Neural cell (in vitro differentiated cells): ENCODE results near the gene COLEC12.

Experiments
- CTCF ChIP-seq: fragments of 450-650 bp; IDR thresholded peaks from 2 replicates; pipeline ENCODE4 v1.5.1; 2014; ENCODE audit warnings: antibody characterized with exemption, mild to moderate bottlenecking, moderate library complexity; ENCODE audit not compliant: poor library complexity, severe bottlenecking
- EP300 ChIP-seq: fragments of 450-650 bp; conservative IDR thresholded peaks from 2 replicates; pipeline ENCODE4 v1.6.1; 2014; ENCODE audit warnings: antibody characterized with exemption, mild to moderate bottlenecking, moderate library complexity; ENCODE audit not compliant: poor library complexity, severe bottlenecking
- EZH2 ChIP-seq: fragments of 200-600, 300-800 bp; shearing (Covaris generic), sonication (generic); IDR thresholded peaks from 2 replicates; pipeline ENCODE4 v1.6.1; 2014; ENCODE audit warnings: antibody characterized with exemption, low read length, borderline replicate concordance, mild to moderate bottlenecking; ENCODE audit not compliant: insufficient read depth, poor library complexity, severe bottlenecking
- MXI1 ChIP-seq: fragments of 450-650 bp; conservative IDR thresholded peaks from 2 replicates; pipeline ENCODE4 v1.6.1; 2014; ENCODE audit warnings: antibody characterized with exemption, mild to moderate bottlenecking; ENCODE audit not compliant: poor library complexity, severe bottlenecking
- POLR2AphosphoS5 ChIP-seq: IDR thresholded peaks from 2 replicates; pipeline ENCODE4 v1.6.1; 2012

- no peak for TF ChIP-seq MXI1
- no peak for TF ChIP-seq POLR2AphosphoS5
- TF ChIP-seq EZH2: no peak
- no peak for TF ChIP-seq EP300
- no peak for TF ChIP-seq CTCF
Observed at GRCh38 chr18:475202-476031, 25.1 kb downstream of the COLEC12 start.
